HepG2 (cell line): ENCODE data around the gene TAF5. TPM values are rescaled to one million over a fixed set of nuclear protein-coding genes. Genes with fewer than 3 reads are reported as not detected.

Experiments used
- ARID4A ChIP-seq: sonication (generic); formaldehyde crosslinking; IDR thresholded peaks from 2 replicates; pipeline ENCODE4 v1.5.0; 2020; ENCODE audit warnings: mild to moderate bottlenecking, missing genetic modification reagents, borderline replicate concordance
- ATF6 ChIP-seq: sonication (generic); formaldehyde crosslinking; conservative IDR thresholded peaks from 2 replicates; pipeline ENCODE4 v1.4.0; 2020; ENCODE audit warnings: missing genetic modification reagents
- ATF7-NPFF ChIP-seq: sonication (generic); formaldehyde crosslinking; IDR thresholded peaks from 2 replicates; pipeline ENCODE4 v1.8.1; 2023; ENCODE audit warnings: mild to moderate bottlenecking, low read depth, missing genetic modification reagents, moderate library complexity
- GABPA ChIP-seq, 2 experiments: IDR thresholded peaks; 2 replicates each; pipeline ENCODE4 v1.6.1; 2011 to 2016; ENCODE audit warnings: low read depth in 2 of 2, low read length in 1 of 2, missing biosample characterization in 1 of 2, missing genetic modification characterization in 1 of 2
- GATA4 ChIP-seq: sonication (generic); IDR thresholded peaks from 2 replicates; pipeline ENCODE4 v1.6.1; 2016; ENCODE audit warnings: antibody characterized with exemption, low read depth, borderline replicate concordance
- GTF2F1 ChIP-seq: fragments of 150-350 bp; IDR thresholded peaks from 2 replicates; pipeline ENCODE4 v1.6.1; 2014; ENCODE audit warnings: low read length
- NFYB ChIP-seq: sonication (generic); formaldehyde crosslinking; IDR thresholded peaks from 2 replicates; pipeline ENCODE4 v1.4.0; 2020; ENCODE audit warnings: missing genetic modification reagents
- REL ChIP-seq: sonication (generic); formaldehyde crosslinking; conservative IDR thresholded peaks from 2 replicates; pipeline ENCODE4 v1.8.0; 2022; ENCODE audit warnings: mild to moderate bottlenecking, missing genetic modification reagents, moderate library complexity
- SP1 ChIP-seq, 2 experiments: fragments of 450-650 bp in 1 of 2; sonication (generic) in 1 of 2; formaldehyde crosslinking in 1 of 2; IDR thresholded peaks; 2 replicates each; pipeline versions ENCODE4 v1.4.0 to v1.6.1; 2016 to 2020; ENCODE audit warnings: missing genetic modification reagents in 1 of 2
- ZBTB26 ChIP-seq: IDR thresholded peaks from 2 replicates; pipeline ENCODE4 v1.6.1; 2016; ENCODE audit warnings: missing compliant biosample characterization, missing genetic modification reagents, borderline replicate concordance
- ZFP1 ChIP-seq: IDR thresholded peaks from 2 replicates; pipeline ENCODE4 v1.6.1; 2016
- ZNF512 ChIP-seq: sonication (generic); formaldehyde crosslinking; IDR thresholded peaks from 2 replicates; pipeline ENCODE4 v1.4.0; 2020; ENCODE audit warnings: mild to moderate bottlenecking, missing genetic modification reagents
- ZNF615 ChIP-seq: sonication (generic); formaldehyde crosslinking; IDR thresholded peaks from 2 replicates; pipeline ENCODE4 v1.5.0; 2020; ENCODE audit warnings: mild to moderate bottlenecking, missing genetic modification reagents, borderline replicate concordance
- ZNF770 ChIP-seq: sonication (generic); formaldehyde crosslinking; IDR thresholded peaks from 2 replicates; pipeline ENCODE4 v1.5.0; 2020; ENCODE audit warnings: mild to moderate bottlenecking, missing genetic modification reagents
- polyA plus RNA-seq, 8 experiments: library from polyadenylated mRNA; depleted of rRNA in 3 of 8; stranded (reverse) in 7 of 8; unstranded in 1 of 8; fragments of >200 nt; fragmentation: Illumina TruSeq in 4 of 8; extraction: Trizol in 4 of 8; gene quantifications; 2 replicates each; pipeline versions ENCODE4 v1.2.1 to v1.2.3, GENCODE V29; 2011 to 2016; ENCODE audit warnings: low read depth in 4 of 8, missing spikeins in 1 of 8, mixed read lengths in 1 of 8; ENCODE audit not compliant: insufficient read depth in 1 of 8
- total RNA-seq, 5 experiments: library from RNA; depleted of rRNA; stranded (reverse); fragments of >200 nt; fragmentation: Illumina TruSeq; extraction: Trizol; gene quantifications; 2 replicates each; pipeline ENCODE4 v1.2.3, GENCODE V29; 2016; ENCODE audit warnings: low read depth in 1 of 5

TAF5 gene
- total and polyA plus RNA-seq, 2 of the 13 experiments (the other 11 are each of a cell fraction or from before 2014, with no cell fraction given): 3.8 to 8.7 TPM

DNA sequence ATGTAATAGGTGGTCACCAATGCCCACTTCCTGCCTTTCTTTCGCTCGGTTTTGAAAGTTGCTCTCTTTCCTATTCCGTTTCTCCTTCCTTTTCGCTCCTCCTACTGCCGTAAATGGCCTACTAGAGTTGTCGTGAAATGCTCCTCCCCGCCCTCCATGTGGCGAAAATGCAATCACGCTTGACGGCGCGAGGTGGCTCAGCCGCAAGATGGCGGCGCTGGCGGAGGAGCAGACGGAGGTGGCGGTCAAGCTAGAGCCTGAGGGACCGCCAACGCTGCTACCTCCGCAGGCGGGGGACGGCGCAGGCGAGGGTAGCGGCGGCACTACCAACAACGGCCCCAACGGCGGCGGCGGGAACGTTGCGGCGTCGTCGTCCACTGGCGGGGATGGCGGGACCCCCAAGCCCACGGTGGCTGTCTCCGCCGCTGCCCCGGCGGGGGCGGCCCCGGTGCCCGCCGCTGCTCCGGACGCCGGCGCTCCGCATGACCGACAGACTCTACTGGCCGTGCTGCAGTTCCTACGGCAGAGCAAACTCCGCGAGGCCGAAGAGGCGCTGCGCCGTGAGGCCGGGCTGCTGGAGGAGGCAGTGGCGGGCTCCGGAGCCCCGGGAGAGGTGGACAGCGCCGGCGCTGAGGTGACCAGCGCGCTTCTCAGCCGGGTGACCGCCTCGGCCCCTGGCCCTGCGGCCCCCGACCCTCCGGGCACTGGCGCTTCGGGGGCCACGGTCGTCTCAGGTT lies at the start of gene TAF5 (continued):
- TF ChIP-seq ZBTB26 (CRISPR knock-in tag): peak; percentile 84; the same call in 1 of the 2 replicates
- peak; percentile 74; the same call in 1 of the 2 replicates for TF ChIP-seq GATA4
- peak; percentile 94; the same call in 1 of the 2 replicates for TF ChIP-seq ZNF615 (CRISPR knock-in tag)
- no peak for TF ChIP-seq GTF2F1
- TF ChIP-seq GABPA (IDR thresholded peaks at IDR 0.05; ENCODE audit: low read depth, low read length): peak; percentile 21; the same call in 1 of the 2 replicates
- peak; percentile 81 for TF ChIP-seq GABPA (CRISPR knock-in tag; IDR thresholded peaks at IDR 0.05; ENCODE audit: low read depth)
- TF ChIP-seq NFYB (CRISPR knock-in tag): peak; percentile 19; the same call in 1 of the 2 replicates
- peak; percentile 51 for TF ChIP-seq ATF7-NPFF (CRISPR knock-in tag)
- no peak for TF ChIP-seq ZFP1
- peak; percentile 53; the same call in 1 of the 2 replicates for TF ChIP-seq ZNF770 (CRISPR knock-in tag)
- TF ChIP-seq ARID4A: peak; percentile 96; the same call in 1 of the 2 replicates
- peak; percentile 68; the same call in 1 of the 2 replicates for TF ChIP-seq ATF6 (CRISPR knock-in tag)
- no peak; the same call in 1 of the 2 replicates for TF ChIP-seq REL (CRISPR knock-in tag)
- no peak for TF ChIP-seq ZNF512 (CRISPR knock-in tag)
- no peak for TF ChIP-seq SP1 (IDR thresholded peaks at IDR 0.05)
- peak; percentile 75 for TF ChIP-seq SP1 (CRISPR knock-in tag; IDR thresholded peaks at IDR 0.05)
